Large intestine (tissue), 3 donors: Measurements from ENCODE around the gene RPS6KA1. TPM values are rescaled to one million over a fixed set of nuclear protein-coding genes. Genes with fewer than 3 reads are reported as not detected.
A peak's percentile ranks its signal among the peaks of the same experiment; 100 is the strongest.

Experiments
- DNase-seq, 2 donors: peaks; one replicate each; pipeline versions ENCODE4 v3.0.0 to v3.0.0-alpha.2; 2013
- H3K27ac ChIP-seq: one replicate; pipeline ENCODE4 v1.5.1; 2013; ENCODE audit warnings: low read length
- H3K27me3 ChIP-seq: 2 replicates; pipeline ENCODE4 v1.6.1; 2013; ENCODE audit warnings: low read length; ENCODE audit not compliant: control insufficient read depth, insufficient read depth
- H3K36me3 ChIP-seq: 2 replicates; pipeline ENCODE4 v1.6.1; 2013; ENCODE audit warnings: low read length; ENCODE audit not compliant: control insufficient read depth, insufficient read depth
- H3K4me1 ChIP-seq: one replicate; pipeline ENCODE4 v1.6.1; 2013; ENCODE audit warnings: low read length; ENCODE audit not compliant: control insufficient read depth, insufficient read depth
- H3K4me3 ChIP-seq: one replicate; pipeline ENCODE4 v1.5.1; 2013; ENCODE audit warnings: low read length
- H3K9me3 ChIP-seq: one replicate; pipeline ENCODE4 v1.6.1; 2013; ENCODE audit warnings: mild to moderate bottlenecking, low read depth, low read length, moderate library complexity; ENCODE audit not compliant: control insufficient read depth
- WGBS: methylation state at CpG from one replicate; pipeline ENCODE4 v1.1.5; 2013; ENCODE audit warnings: low lambda C conversion rate; ENCODE audit not compliant: insufficient coverage; 5-methylcytosine and 5-hydroxymethylcytosine counted together
- polyA plus RNA-seq: library from polyadenylated mRNA; unstranded; fragments of 120-200 nt; gene quantifications from one replicate; pipeline ENCODE4 v1.2.1, GENCODE V29; 2013

Gene RPS6KA1
- polyA plus RNA-seq, 1 donor = 98.2 TPM

GRCh38 chr1:26540351-26540750, 10.8 kb downstream of the RPS6KA1 start:
- peaks cover 53% of the 10 kb centered on the region for H3K36me3 ChIP-seq
- no peaks in the 10 kb centered on the region for H3K9me3 ChIP-seq
- H3K27ac ChIP-seq = no peak overlapping the region
- WGBS = no CpG with 5 or more reads among the region's 3 CpGs
- peaks cover 26% of the 10 kb centered on the region for H3K4me1 ChIP-seq
- no peak overlapping the region for H3K4me3 ChIP-seq
- no peak for DNase-seq
- H3K27me3 ChIP-seq = no peaks in the 10 kb centered on the region

- peak overlapping the region; percentile 5 for H3K27ac ChIP-seq
- no peak overlapping the region for H3K4me3 ChIP-seq
- peaks cover 60% of the 10 kb centered on the region for H3K36me3 ChIP-seq
- WGBS = no CpG with 5 or more reads among the region's 7 CpGs
- peaks cover 22% of the 10 kb centered on the region for H3K4me1 ChIP-seq
- H3K9me3 ChIP-seq = no peaks in the 10 kb centered on the region
- no peak for DNase-seq
- H3K27me3 ChIP-seq = no peaks in the 10 kb centered on the region
These were observed 11.9 kb downstream of the RPS6KA1 start for GRCh38 chr1:26541431-26541815.

- Histone ChIP-seq H3K4me3 (no peak overlapping the region), H3K36me3 (peaks cover 60% of the 10 kb centered on the region), H3K4me1 (peaks cover 17% of the 10 kb centered on the region), H3K27ac (peak overlapping the region; percentile 46), H3K9me3 (no peaks in the 10 kb centered on the region), H3K27me3 (no peaks in the 10 kb centered on the region)
- peak; percentile 37 to 48 for DNase-seq
- no CpG with 5 or more reads among the region's 18 CpGs for WGBS
These were observed 12.5 kb downstream of the RPS6KA1 start for GRCh38 chr1:26541816-26542711.

GRCh38 chr1:26542771-26543451, 13.3 kb downstream of the RPS6KA1 start:
- WGBS = no CpG with 5 or more reads among the region's 9 CpGs
- DNase-seq = no peak
- Histone ChIP-seq H3K27me3 (no peaks in the 10 kb centered on the region), H3K36me3 (peaks cover 61% of the 10 kb centered on the region), H3K27ac (peak overlapping the region; percentile 46), H3K9me3 (no peaks in the 10 kb centered on the region), H3K4me1 (peaks cover 10% of the 10 kb centered on the region), H3K4me3 (no peak overlapping the region)

- H3K27ac ChIP-seq = no peak overlapping the region
- no peaks in the 10 kb centered on the region for H3K9me3 ChIP-seq
- DNase-seq = no peak
- H3K27me3 ChIP-seq = no peaks in the 10 kb centered on the region
- H3K4me1 ChIP-seq = peaks cover 8% of the 10 kb centered on the region
- H3K36me3 ChIP-seq = peaks cover 62% of the 10 kb centered on the region
- no CpG with 5 or more reads among the region's 5 CpGs for WGBS
- H3K4me3 ChIP-seq = no peak overlapping the region
These were observed 13.9 kb downstream of the RPS6KA1 start for GRCh38 chr1:26543462-26543861.

- Histone ChIP-seq H3K9me3 (no peaks in the 10 kb centered on the region), H3K27me3 (no peaks in the 10 kb centered on the region), H3K27ac (no peak overlapping the region), H3K36me3 (peaks cover 60% of the 10 kb centered on the region), H3K4me1 (peaks cover 8% of the 10 kb centered on the region), H3K4me3 (no peak overlapping the region)
- no peak for DNase-seq
- no CpG with 5 or more reads among the region's 5 CpGs for WGBS
These were observed 14.6 kb downstream of the RPS6KA1 start for GRCh38 chr1:26544126-26544525.

GRCh38 chr1:26545969-26546323, 16.4 kb downstream of the RPS6KA1 start:
- Histone ChIP-seq H3K27ac (no peak overlapping the region), H3K4me1 (no peaks in the 10 kb centered on the region), H3K4me3 (no peak overlapping the region), H3K36me3 (peaks cover 54% of the 10 kb centered on the region), H3K27me3 (no peaks in the 10 kb centered on the region), H3K9me3 (no peaks in the 10 kb centered on the region)
- WGBS = no CpG with 5 or more reads among the region's 4 CpGs
- no peak for DNase-seq

GRCh38 chr1:26546375-26546774, 16.8 kb downstream of the RPS6KA1 start:
- Histone ChIP-seq H3K4me3 (no peak overlapping the region), H3K36me3 (peaks cover 58% of the 10 kb centered on the region), H3K4me1 (no peaks in the 10 kb centered on the region), H3K27me3 (no peaks in the 10 kb centered on the region), H3K9me3 (no peaks in the 10 kb centered on the region), H3K27ac (no peak overlapping the region)
- no CpG with 5 or more reads among the region's 8 CpGs for WGBS
- no peak for DNase-seq

GRCh38 chr1:26546819-26547218, 17.3 kb downstream of the RPS6KA1 start:
- Histone ChIP-seq H3K36me3 (peaks cover 58% of the 10 kb centered on the region), H3K4me3 (no peak overlapping the region)
- WGBS = no CpG with 5 or more reads among the region's 7 CpGs

GRCh38 chr1:26548841-26549240, 19.3 kb downstream of the RPS6KA1 start:
- WGBS = 100% methylated on average over 1 of the region's 3 CpGs
- peaks cover 63% of the 10 kb centered on the region for H3K36me3 ChIP-seq
- no peaks in the 10 kb centered on the region for H3K4me1 ChIP-seq

More at GRCh38 chr1:26546819-26547218, 17.3 kb downstream of the RPS6KA1 start:
- H3K27ac ChIP-seq = no peak overlapping the region
- H3K4me1 ChIP-seq = no peaks in the 10 kb centered on the region
- no peak for DNase-seq
- H3K27me3 ChIP-seq = no peaks in the 10 kb centered on the region
- H3K9me3 ChIP-seq = no peaks in the 10 kb centered on the region

More at GRCh38 chr1:26548841-26549240, 19.3 kb downstream of the RPS6KA1 start:
- no peak for DNase-seq
- no peak overlapping the region for H3K27ac ChIP-seq
- no peaks in the 10 kb centered on the region for H3K9me3 ChIP-seq
- H3K4me3 ChIP-seq = no peak overlapping the region
- H3K27me3 ChIP-seq = no peaks in the 10 kb centered on the region
